ENCODE results near the gene STIP1.

STIP1 gene

GRCh38 chr11:64198511-64198910 lies 12.5 kb downstream of the STIP1 start:
- no peak for DNase-seq (ENCODE audit: low read depth in 1 of 2, low spot score in 1 of 2)

DNA sequence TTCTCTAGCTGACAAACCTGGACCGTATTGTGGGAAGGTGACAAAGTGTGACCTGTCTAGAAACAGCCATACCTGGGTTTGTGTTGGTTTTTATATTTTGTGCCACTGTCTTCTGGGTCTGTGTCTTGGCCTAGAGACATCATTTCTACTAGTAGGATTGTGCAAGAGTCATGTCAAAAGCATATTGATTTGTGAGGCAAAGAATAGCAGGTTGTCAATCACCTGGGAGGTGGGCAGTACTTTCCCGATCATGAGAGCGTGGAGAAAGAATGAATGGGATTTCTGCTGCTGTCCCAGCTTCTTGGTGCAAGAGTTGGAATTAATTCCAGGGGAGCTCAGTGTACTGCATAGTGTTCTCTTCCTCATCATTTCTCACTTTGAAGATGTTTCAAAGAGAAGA lies 15.6 kb downstream of the STIP1 start:
- no peak for DNase-seq (ENCODE audit: low read depth in 1 of 2, low spot score in 1 of 2)

GRCh38 chr11:64202992-64203391 lies 17.0 kb downstream of the STIP1 start:
- no peak for DNase-seq (ENCODE audit: low read depth in 1 of 2, low spot score in 1 of 2)

GRCh38 chr11:64203421-64204079 lies 17.6 kb downstream of the STIP1 start:
- DNase-seq (ENCODE audit: low read depth in 1 of 2, low spot score in 1 of 2), result no peak

GRCh38 chr11:64204080-64204440 lies 18.1 kb downstream of the STIP1 start:
- DNase-seq (ENCODE audit: low read depth in 1 of 2, low spot score in 1 of 2), result no peak

GRCh38 chr11:64204464-64204989 lies 18.6 kb downstream of the STIP1 start:
- peak; percentile 69 to 71 for DNase-seq (ENCODE audit: low read depth in 1 of 2, low spot score in 1 of 2)

DNA sequence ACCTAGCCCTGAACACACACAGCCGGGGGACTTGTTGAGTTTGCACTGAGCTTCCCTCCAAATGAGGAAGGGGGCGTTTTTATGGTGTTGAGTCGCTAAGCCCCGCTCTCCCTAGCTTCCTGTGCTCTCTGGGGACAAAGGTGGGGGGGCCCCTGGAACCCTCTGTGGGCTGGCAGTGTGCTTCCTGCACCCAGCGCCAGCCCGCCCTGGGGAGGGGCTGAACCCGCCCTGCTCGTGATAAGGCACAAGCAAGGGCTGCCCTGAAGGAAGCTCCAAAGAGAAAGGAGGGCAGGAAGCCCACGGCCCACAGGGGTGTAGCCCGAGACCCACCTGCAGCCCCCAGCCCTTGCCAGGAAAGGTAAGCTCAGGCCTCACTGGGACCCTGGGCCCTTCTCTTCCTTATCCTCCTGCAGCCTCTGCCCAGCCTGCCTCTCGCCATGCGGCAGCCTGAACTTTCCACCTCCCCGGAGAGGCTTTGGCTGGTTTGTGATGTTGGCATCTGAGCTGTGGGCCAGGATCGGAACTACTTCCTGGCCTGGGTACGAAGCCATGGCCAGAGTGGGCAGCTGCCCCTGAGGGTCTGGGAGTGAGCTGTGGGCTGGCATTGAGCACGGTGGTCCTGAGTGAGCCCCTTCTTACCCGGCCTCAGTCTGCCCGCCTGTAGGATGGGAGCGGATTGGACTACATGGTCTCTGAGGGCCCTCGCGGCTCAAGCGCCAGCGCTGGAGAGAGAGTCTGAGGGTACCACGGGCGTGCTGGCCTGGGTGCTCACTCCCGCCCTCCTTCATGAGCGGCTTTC lies 20.7 kb downstream of the STIP1 start, which contains the start of gene FERMT3:
Gene FERMT3, plus strand, starts transcription at position 265 of the 799 bp plus-strand sequence. CDS start 644 bp downstream, outside the sequence.
- peak; percentile 30 to 44 for DNase-seq (ENCODE audit: low read depth in 1 of 2, low spot score in 1 of 2)

DNA sequence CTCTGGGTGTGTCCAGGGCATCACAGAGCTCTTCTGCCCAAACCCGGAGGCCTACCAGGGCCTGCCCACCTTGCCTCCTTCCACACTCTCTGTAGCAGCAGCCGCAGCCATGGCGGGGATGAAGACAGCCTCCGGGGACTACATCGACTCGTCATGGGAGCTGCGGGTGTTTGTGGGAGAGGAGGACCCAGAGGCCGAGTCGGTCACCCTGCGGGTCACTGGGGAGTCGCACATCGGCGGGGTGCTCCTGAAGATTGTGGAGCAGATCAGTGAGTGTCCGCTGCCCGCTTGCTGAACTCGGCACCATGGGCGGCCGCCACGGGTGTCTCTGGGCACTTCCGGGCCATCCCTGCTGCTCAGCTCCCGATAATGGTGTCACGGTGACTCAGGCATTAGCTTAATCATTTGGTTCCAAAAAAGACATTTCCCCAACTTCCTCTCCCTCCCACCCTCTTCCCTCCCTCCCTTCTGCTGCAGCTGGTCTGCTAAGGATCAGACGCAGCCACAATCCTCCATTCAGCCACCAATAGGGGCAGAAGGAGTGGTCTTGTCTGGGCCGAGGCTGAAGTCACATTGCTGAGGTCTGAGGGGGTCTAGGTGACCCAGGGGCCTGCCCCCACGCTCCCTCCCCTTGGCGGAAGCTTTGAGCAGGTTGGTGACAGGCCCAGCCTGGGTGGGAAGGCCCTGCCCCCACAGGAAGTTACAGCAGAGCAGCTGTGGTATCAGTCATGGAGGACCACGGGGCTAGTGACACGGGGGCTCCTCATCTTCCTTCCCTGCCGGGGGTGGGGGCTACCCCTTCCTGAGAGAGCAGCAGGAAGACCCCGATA lies 21.5 kb downstream of the STIP1 start:
- DNase-seq (ENCODE audit: low read depth in 1 of 2, low spot score in 1 of 2), result peak; percentile 29 to 67

DNA sequence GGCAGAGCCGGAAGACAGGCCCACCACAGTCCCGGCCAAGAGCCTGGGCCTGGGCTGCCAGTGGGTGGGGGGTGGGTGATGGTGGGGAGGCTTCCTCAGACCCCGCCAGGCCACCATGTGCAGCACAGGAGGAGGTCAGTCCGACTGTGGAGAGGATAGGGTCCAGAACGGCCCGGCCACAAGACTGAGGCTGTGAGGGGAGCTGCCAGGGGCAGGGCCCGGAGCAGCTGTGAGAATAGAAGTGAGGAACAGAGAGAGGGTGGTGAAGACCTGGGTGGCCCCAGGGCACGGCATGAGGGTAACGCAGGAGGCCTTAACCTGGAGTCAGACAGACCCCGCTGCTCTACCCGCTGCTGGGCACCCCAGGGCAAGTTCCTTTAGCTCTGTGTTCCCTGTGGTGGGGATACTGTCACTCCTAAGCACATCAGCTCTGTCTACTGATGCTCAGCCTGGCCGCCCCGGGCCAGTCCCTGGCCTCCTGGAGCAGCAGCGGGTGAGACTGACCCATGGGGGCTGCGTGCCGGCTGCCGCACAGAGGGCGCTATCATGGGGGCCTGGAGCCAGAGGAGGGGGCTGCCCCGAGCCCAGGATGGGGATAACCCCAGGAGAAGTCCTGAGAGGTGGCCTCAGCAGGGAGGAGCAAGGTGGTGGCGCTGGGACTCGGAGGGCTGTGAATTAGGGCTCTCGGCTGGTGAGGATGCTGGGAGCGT lies 22.3 kb downstream of the STIP1 start:
- no peak for DNase-seq (ENCODE audit: low read depth in 1 of 2, low spot score in 1 of 2)

DNA sequence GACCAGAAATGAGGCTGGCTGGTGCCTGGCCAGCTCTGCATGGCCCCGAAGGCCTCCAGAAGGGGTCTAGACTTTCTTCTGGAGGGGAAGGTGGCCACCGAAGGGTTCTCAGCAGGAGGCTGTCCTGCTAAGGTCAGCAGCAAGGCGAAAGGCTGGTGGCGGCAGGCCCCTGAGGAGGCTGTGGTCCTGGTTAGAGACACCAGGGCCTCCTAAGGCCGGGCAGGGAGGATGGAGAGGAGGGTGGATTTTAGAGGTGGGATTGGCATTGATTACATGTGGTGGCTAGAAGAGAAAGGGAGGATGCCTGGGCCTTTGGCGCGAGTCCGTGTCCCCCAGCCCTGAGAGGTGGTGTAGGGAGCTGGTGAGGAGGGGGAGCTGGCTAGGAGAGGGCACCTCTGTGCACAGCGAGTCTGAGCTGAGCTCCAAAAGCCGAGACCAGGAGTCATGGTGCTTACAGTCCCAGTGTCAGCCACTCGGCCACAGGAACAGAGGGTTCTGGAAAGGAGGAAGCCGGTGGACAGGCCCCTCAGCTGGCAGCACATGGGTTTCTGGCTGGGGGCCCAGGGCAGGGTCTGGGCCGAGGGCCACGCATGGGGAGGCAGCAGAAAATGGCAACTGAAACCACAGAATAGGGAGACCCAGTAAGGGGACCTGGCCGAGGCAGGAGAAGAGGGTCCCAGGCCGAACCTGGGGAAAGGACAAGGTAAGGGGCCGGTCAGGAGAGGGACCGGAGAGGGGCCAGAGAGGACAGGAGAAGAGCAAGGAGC lies 23.0 kb downstream of the STIP1 start:
- no peak for DNase-seq (ENCODE audit: low read depth in 1 of 2, low spot score in 1 of 2)

DNA sequence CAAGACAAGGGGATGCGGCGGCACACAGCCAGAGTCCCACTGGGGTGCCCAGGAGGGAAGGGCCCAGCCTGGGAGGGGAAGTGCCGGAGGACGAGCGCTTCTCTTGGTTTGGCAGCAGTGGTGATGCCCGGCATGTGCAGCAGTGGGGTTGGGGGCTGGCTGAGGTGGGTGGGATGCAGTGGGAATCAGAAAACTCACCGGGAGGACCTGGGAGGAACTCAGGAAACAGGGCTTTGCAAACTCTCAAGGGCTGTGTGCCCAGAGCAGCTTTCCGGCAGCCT lies 23.5 kb downstream of the STIP1 start:
- no peak for DNase-seq (ENCODE audit: low read depth in 1 of 2, low spot score in 1 of 2)

DNA sequence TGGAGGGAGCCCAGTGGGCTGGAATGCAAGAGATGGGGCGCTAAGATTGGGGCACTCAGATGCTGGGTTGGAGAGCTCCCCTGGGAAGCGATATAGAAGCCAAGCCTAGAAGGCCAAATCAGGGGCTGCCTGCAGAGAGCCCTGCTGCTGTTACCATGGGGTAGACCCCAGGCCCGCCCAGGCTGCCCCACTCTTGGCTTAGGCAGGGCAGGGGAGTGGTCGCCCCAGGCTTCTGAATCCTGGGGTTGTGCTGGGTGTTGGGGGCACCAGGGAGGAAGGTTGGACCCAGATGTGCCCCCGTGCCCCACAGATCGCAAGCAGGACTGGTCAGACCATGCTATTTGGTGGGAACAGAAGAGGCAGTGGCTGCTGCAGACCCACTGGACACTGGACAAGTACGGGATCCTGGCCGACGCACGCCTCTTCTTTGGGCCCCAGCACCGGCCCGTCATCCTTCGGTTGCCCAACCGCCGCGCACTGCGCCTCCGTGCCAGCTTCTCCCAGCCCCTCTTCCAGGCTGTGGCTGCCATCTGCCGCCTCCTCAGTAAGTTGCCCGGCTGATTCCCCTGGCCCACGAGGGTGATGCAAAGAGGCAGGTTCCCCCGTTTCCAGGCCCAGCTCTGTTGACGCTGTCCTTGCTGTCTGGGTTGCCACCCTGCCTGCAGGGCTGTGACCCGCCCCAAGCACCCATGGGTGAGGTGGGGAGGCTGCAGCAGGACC lies 24.5 kb downstream of the STIP1 start:
- DNase-seq (ENCODE audit: low read depth in 1 of 2, low spot score in 1 of 2), result no peak

DNA sequence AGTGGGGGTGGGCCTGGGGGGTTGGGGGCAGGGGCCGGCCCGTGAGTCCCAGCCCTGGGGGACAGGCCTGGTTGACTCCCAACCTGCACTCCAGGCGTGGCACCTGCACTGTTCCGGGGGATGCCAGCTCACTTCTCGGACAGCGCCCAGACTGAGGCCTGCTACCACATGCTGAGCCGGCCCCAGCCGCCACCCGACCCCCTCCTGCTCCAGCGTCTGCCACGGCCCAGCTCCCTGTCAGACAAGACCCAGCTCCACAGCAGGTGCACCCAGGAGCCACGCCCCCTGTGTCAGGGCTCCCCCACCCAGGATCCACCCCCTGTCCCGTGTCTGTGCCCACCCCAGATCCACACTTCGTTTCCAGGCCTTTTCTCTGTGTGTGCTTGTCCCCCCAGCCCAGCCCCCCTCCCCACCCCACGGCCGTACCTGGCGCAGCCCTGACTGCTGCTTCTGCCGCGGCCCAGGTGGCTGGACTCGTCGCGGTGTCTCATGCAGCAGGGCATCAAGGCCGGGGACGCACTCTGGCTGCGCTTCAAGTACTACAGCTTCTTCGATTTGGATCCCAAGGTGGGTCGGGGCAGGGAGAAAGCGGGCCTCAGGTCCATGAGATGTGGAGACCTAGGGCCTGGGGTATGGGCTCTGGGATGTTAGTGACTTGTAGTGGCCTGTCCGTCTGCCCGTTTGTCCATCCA lies 25.4 kb downstream of the STIP1 start:
- DNase-seq (ENCODE audit: low read depth in 1 of 2, low spot score in 1 of 2), result no peak

- DNase-seq (ENCODE audit: low read depth in 1 of 2, low spot score in 1 of 2), result no peak
Observed at GRCh38 chr11:64216879-64217278, 30.9 kb downstream of the STIP1 start.

DNA sequence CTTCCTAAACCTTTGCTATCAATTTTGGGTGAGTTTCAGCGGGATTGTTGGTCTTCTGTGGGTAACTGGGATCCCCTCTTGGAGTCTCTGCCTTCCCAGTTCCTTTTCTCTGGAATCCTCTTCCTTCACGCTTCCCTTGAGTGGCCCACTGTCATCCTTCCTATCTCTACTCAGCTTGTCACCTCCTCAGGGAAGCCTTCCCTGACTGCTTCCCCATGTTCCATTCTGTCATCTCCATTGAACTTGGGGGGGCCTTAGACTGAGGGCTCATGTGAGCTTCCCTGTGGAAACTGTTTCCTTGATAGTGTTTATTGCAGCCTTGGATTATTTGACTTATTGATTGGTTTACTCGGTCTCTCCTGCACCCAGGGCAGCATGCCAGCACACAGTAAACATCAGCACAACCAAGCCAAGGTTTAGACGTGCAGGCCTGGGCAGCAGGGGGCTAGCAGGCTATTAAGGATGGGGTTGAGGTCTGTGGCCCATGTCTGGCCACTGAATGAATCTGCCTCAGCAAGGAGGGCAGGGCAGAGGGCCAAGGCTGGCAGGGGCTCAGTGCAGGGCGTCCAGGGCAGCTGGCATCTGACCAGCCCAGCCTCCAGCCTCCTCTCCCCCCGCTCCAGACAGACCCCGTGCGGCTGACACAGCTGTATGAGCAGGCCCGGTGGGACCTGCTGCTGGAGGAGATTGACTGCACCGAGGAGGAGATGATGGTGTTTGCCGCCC lies 32.8 kb downstream of the STIP1 start:
- DNase-seq (ENCODE audit: low read depth in 1 of 2, low spot score in 1 of 2), result no peak

DNA sequence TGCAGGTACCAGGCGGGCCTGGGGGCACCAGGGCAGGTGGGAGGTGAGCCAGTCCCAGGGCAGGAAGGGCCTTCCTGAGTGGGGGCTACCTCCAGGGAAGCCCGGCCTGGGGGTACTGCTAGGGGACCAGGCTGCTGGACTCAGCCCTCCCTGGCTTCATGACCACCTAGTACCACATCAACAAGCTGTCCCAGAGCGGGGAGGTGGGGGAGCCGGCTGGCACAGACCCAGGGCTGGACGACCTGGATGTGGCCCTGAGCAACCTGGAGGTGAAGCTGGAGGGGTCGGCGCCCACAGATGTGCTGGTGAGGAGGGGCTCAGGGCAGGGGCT lies 33.3 kb downstream of the STIP1 start:
- DNase-seq (ENCODE audit: low read depth in 1 of 2, low spot score in 1 of 2), result no peak

DNA sequence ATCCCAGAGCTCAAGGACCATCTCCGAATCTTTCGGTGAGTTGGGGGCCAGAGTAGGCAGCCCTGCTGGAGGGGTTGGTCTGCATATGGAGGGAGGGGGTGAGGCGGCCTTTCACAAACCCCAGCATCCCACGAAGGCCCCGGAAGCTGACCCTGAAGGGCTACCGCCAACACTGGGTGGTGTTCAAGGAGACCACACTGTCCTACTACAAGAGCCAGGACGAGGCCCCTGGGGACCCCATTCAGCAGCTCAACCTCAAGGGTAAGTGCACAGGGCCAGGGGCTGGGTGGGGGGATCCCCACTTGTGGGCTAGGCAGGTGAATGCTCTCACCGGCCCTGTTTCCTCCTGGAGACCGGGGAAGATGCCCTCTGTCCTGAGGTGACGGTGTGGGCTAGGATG lies 33.8 kb downstream of the STIP1 start:
- no peak for DNase-seq (ENCODE audit: low read depth in 1 of 2, low spot score in 1 of 2)

GRCh38 chr11:64220271-64220670 lies 34.3 kb downstream of the STIP1 start:
- no peak for DNase-seq (ENCODE audit: low read depth in 1 of 2, low spot score in 1 of 2)

DNA sequence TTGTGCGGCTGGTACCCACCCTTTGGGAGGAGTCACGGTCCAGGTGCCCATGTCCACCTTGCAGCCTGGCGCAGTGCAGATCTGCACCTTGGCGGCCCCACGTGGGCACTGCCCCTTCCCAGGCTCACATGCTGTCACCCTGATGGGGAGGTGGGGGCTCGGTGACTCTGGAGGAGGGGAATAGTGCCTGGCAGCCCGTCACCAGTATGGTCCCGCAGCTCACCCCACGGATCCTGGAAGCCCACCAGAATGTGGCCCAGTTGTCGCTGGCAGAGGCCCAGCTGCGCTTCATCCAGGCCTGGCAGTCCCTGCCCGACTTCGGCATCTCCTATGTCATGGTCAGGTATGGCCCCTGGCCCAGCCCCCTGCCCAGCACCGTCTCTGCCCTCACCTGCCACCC lies 34.8 kb downstream of the STIP1 start:
- no peak for DNase-seq (ENCODE audit: low read depth in 1 of 2, low spot score in 1 of 2)

All from activated T-helper 1 cell treated with anti-CD3 and anti-CD28 coated beads, Interleukin-2, amount 50 U/mL, for 16 hours (primary cell).